Esophagus mucosa (tissue), 1 donor: ENCODE results near the gene TDRD6. TPM values are rescaled to one million over a fixed set of nuclear protein-coding genes. Genes with fewer than 3 reads are reported as not detected.
"Not testable (repeated sequence)": the region's sequence is repeated elsewhere in the genome, so short reads cannot be mapped to it uniquely, and the experiment has no call there.

Experiments
- ATAC-seq: fragments of 200-7000 bp; cut with Tn5 transposase; one replicate; pipeline ENCODE4 v1.9.1; 2020
- total RNA-seq: library from RNA; stranded (reverse); gene quantifications from one replicate; pipeline ENCODE4 v1.2.4, GENCODE V29; 2023
- donor health status: DM: yes; HTN: yes; CAD: no.

TDRD6 gene
- total RNA-seq, 1 donor from 2014 or later, result 0.08 TPM

- ATAC-seq, result not testable (repeated sequence)
Measured at GRCh38 chr6:46744159-46744725, 56.6 kb downstream of the TDRD6 start.

GRCh38 chr6:46745973-46746372, 58.3 kb downstream of the TDRD6 start:
- no peak for ATAC-seq

- no peak for ATAC-seq
Measured at GRCh38 chr6:46746696-46747095, 59.0 kb downstream of the TDRD6 start, which contains the start of gene ANKRD66. Gene ANKRD66, plus strand, starts transcription at chr6:46746933. Its CDS starts 5,016 bp downstream, at chr6:46751949.

GRCh38 chr6:46748940-46749503, 61.3 kb downstream of the TDRD6 start:
- no peak for ATAC-seq

GRCh38 chr6:46749731-46750130, 62.0 kb downstream of the TDRD6 start:
- no peak for ATAC-seq

- ATAC-seq, result no peak
Measured at GRCh38 chr6:46751658-46752057, 64.0 kb downstream of the TDRD6 start.

Other genes starting within 250 kb of the TDRD6 start
- 1.00 TPM for gene RCAN2, start 196.4 kb upstream of the TDRD6 start, total RNA-seq
- 3.4 TPM for gene CYP39A1, start 35.1 kb upstream of the TDRD6 start, total RNA-seq
- 3.4 TPM for gene SLC25A27, start 34.9 kb upstream of the TDRD6 start, total RNA-seq
- gene PLA2G7, start 47.5 kb downstream of the TDRD6 start, total RNA-seq, result 0.32 TPM
- not detected for gene ANKRD66, start 59.0 kb downstream of the TDRD6 start, total RNA-seq
- not detected for gene MEP1A, start 105.5 kb downstream of the TDRD6 start, total RNA-seq
- 2.5 TPM for gene ADGRF5, start 234.1 kb downstream of the TDRD6 start, total RNA-seq